ENCODE measurements around the gene IRF2. TPM values are rescaled to one million over a fixed set of nuclear protein-coding genes. Genes with fewer than 3 reads are reported as not detected.

Gene IRF2
- total and polyA plus RNA-seq, 4 donors, result 14.1 to 49.4 (median 27.4) TPM

- ATAC-seq (ENCODE audit: low FRiP score), result no peak
- Histone ChIP-seq H3K36me3 (ENCODE audit: control insufficient read depth in 1 of 2, insufficient read depth in 2 of 2, low read length in 1 of 2) (peaks cover 0 to 2% of the 10 kb centered on the region in 2 donors), H3K4me3 (ENCODE audit: low read length in 2 of 2) (no peak overlapping the region), H3K9me3 (ENCODE audit: control insufficient read depth, low read length) (no peaks in the 10 kb centered on the region), H3K4me1 (ENCODE audit: control insufficient read depth in 1 of 2, insufficient read depth in 2 of 2, low read length in 2 of 2) (peaks cover 3 to 9% of the 10 kb centered on the region in 2 donors), H3K27ac (ENCODE audit: low read depth in 1 of 2, low read length in 2 of 2) (no peak overlapping the region), H3K27me3 (ENCODE audit: control insufficient read depth in 1 of 2, insufficient read depth in 2 of 2, low read length in 1 of 2) (no peaks in the 10 kb centered on the region)
- no peak for DNase-seq
- WGBS, 2 donors, result 95 to 96% methylated on average over 3 of the region's 3 CpGs
- intact Hi-C loops (cut with DNase I), result no loop called here
These were observed 14.9 kb downstream of the IRF2 start for GRCh38 chr4:184459413-184459812.

- Histone ChIP-seq H3K9me3 (ENCODE audit: control insufficient read depth, low read length) (no peaks in the 10 kb centered on the region), H3K27ac (ENCODE audit: low read depth in 1 of 2, low read length in 2 of 2) (no peak overlapping the region), H3K27me3 (ENCODE audit: control insufficient read depth in 1 of 2, insufficient read depth in 2 of 2, low read length in 1 of 2) (no peaks in the 10 kb centered on the region), H3K36me3 (ENCODE audit: control insufficient read depth in 1 of 2, insufficient read depth in 2 of 2, low read length in 1 of 2) (no peaks in the 10 kb centered on the region), H3K4me1 (ENCODE audit: control insufficient read depth in 1 of 2, insufficient read depth in 2 of 2, low read length in 2 of 2) (peaks cover 0 to 9% of the 10 kb centered on the region in 2 donors), H3K4me3 (ENCODE audit: low read length in 2 of 2) (no peak overlapping the region)
- 69 to 71% methylated on average over 11 of the region's 11 CpGs for WGBS, 2 donors
- no peak for ATAC-seq (ENCODE audit: low FRiP score)
- DNase-seq, result no peak
- intact Hi-C loops (cut with DNase I), result no loop called here
These were observed 16.7 kb downstream of the IRF2 start for GRCh38 chr4:184457535-184458249.

- WGBS, 2 donors, result 97 to 98% methylated on average over 26 of the region's 26 CpGs
- Histone ChIP-seq H3K27me3 (ENCODE audit: control insufficient read depth in 1 of 2, insufficient read depth in 2 of 2, low read length in 1 of 2) (no peaks in the 10 kb centered on the region), H3K27ac (ENCODE audit: low read depth in 1 of 2, low read length in 2 of 2) (no peak overlapping the region), H3K4me3 (ENCODE audit: low read length in 2 of 2) (no peak overlapping the region), H3K9me3 (ENCODE audit: control insufficient read depth, low read length) (no peaks in the 10 kb centered on the region), H3K36me3 (ENCODE audit: control insufficient read depth in 1 of 2, insufficient read depth in 2 of 2, low read length in 1 of 2) (no peaks in the 10 kb centered on the region), H3K4me1 (ENCODE audit: control insufficient read depth in 1 of 2, insufficient read depth in 2 of 2, low read length in 2 of 2) (peaks cover 0 to 9% of the 10 kb centered on the region in 2 donors)
- intact Hi-C loops (cut with DNase I), result no loop called here
- ATAC-seq (ENCODE audit: low FRiP score) (no peak), DNase-seq (no peak)
These were observed 18.0 kb downstream of the IRF2 start for GRCh38 chr4:184456337-184456736.

GRCh38 chr4:184455299-184455698, 19.1 kb downstream of the IRF2 start:
- Histone ChIP-seq H3K27ac (ENCODE audit: low read depth in 1 of 2, low read length in 2 of 2) (no peak overlapping the region), H3K36me3 (ENCODE audit: control insufficient read depth in 1 of 2, insufficient read depth in 2 of 2, low read length in 1 of 2) (no peaks in the 10 kb centered on the region), H3K9me3 (ENCODE audit: control insufficient read depth, low read length) (no peaks in the 10 kb centered on the region), H3K27me3 (ENCODE audit: control insufficient read depth in 1 of 2, insufficient read depth in 2 of 2, low read length in 1 of 2) (no peaks in the 10 kb centered on the region), H3K4me1 (ENCODE audit: control insufficient read depth in 1 of 2, insufficient read depth in 2 of 2, low read length in 2 of 2) (peaks cover 0 to 9% of the 10 kb centered on the region in 2 donors), H3K4me3 (ENCODE audit: low read length in 2 of 2) (no peak overlapping the region)
- WGBS, 2 donors, result 92 to 96% methylated on average over 6 to 7 of the region's 7 CpGs
- ATAC-seq (ENCODE audit: low FRiP score) (no peak), DNase-seq (no peak)
- intact Hi-C loops (cut with DNase I), result no loop called here

GRCh38 chr4:184453365-184454160, 20.8 kb downstream of the IRF2 start:
- Histone ChIP-seq H3K4me1 (ENCODE audit: control insufficient read depth in 1 of 2, insufficient read depth in 2 of 2, low read length in 2 of 2) (peaks cover 0 to 5% of the 10 kb centered on the region in 2 donors), H3K36me3 (ENCODE audit: control insufficient read depth in 1 of 2, insufficient read depth in 2 of 2, low read length in 1 of 2) (no peaks in the 10 kb centered on the region), H3K27me3 (ENCODE audit: control insufficient read depth in 1 of 2, insufficient read depth in 2 of 2, low read length in 1 of 2) (no peaks in the 10 kb centered on the region), H3K9me3 (ENCODE audit: control insufficient read depth, low read length) (no peaks in the 10 kb centered on the region), H3K4me3 (ENCODE audit: low read length in 2 of 2) (no peak overlapping the region), H3K27ac (ENCODE audit: low read depth in 1 of 2, low read length in 2 of 2) (peak overlapping the region in 1 of 2 donors; percentile 14)
- DNase-seq (no peak), ATAC-seq (ENCODE audit: low FRiP score) (peak; percentile 67)
- intact Hi-C loops (cut with DNase I), result no loop called here
- WGBS, 2 donors, result 10 to 13% methylated on average over 10 of the region's 10 CpGs

GRCh38 chr4:184452740-184453139, 21.6 kb downstream of the IRF2 start:
- Histone ChIP-seq H3K36me3 (ENCODE audit: control insufficient read depth in 1 of 2, insufficient read depth in 2 of 2, low read length in 1 of 2) (no peaks in the 10 kb centered on the region), H3K9me3 (ENCODE audit: control insufficient read depth, low read length) (no peaks in the 10 kb centered on the region), H3K27ac (ENCODE audit: low read depth in 1 of 2, low read length in 2 of 2) (no peak overlapping the region), H3K27me3 (ENCODE audit: control insufficient read depth in 1 of 2, insufficient read depth in 2 of 2, low read length in 1 of 2) (no peaks in the 10 kb centered on the region), H3K4me3 (ENCODE audit: low read length in 2 of 2) (no peak overlapping the region), H3K4me1 (ENCODE audit: control insufficient read depth in 1 of 2, insufficient read depth in 2 of 2, low read length in 2 of 2) (peaks cover 0 to 5% of the 10 kb centered on the region in 2 donors)
- ATAC-seq (ENCODE audit: low FRiP score), result no peak
- intact Hi-C loops (cut with DNase I), result no loop called here
- no peak for DNase-seq

- DNase-seq (no peak), ATAC-seq (ENCODE audit: low FRiP score) (no peak)
- peaks cover 0 to 5% of the 10 kb centered on the region in 2 donors for H3K4me1 ChIP-seq (ENCODE audit: control insufficient read depth in 1 of 2, insufficient read depth in 2 of 2, low read length in 2 of 2)
- H3K27ac ChIP-seq (ENCODE audit: low read depth in 1 of 2, low read length in 2 of 2), result no peak overlapping the region
- no peak overlapping the region for H3K4me3 ChIP-seq (ENCODE audit: low read length in 2 of 2)
- H3K36me3 ChIP-seq (ENCODE audit: control insufficient read depth in 1 of 2, insufficient read depth in 2 of 2, low read length in 1 of 2), result no peaks in the 10 kb centered on the region
- no peaks in the 10 kb centered on the region for H3K9me3 ChIP-seq (ENCODE audit: control insufficient read depth, low read length)
- no peaks in the 10 kb centered on the region for H3K27me3 ChIP-seq (ENCODE audit: control insufficient read depth in 1 of 2, insufficient read depth in 2 of 2, low read length in 1 of 2)
- intact Hi-C loops (cut with DNase I), result no loop called here
These were observed 22.6 kb downstream of the IRF2 start for GRCh38 chr4:184451726-184452125.

GRCh38 chr4:184450743-184451535, 23.4 kb downstream of the IRF2 start:
- Histone ChIP-seq H3K27me3 (ENCODE audit: control insufficient read depth in 1 of 2, insufficient read depth in 2 of 2, low read length in 1 of 2) (no peaks in the 10 kb centered on the region), H3K27ac (ENCODE audit: low read depth in 1 of 2, low read length in 2 of 2) (peak overlapping the region in 1 of 2 donors; percentile 17), H3K36me3 (ENCODE audit: control insufficient read depth in 1 of 2, insufficient read depth in 2 of 2, low read length in 1 of 2) (no peaks in the 10 kb centered on the region), H3K4me1 (ENCODE audit: control insufficient read depth in 1 of 2, insufficient read depth in 2 of 2, low read length in 2 of 2) (peaks cover 0 to 5% of the 10 kb centered on the region in 2 donors), H3K4me3 (ENCODE audit: low read length in 2 of 2) (no peak overlapping the region), H3K9me3 (ENCODE audit: control insufficient read depth, low read length) (no peaks in the 10 kb centered on the region)
- ATAC-seq (ENCODE audit: low FRiP score) (no peak), DNase-seq (no peak)
- intact Hi-C loops (cut with DNase I), result no loop called here
- WGBS, 2 donors, result 42 to 54% methylated on average over 8 of the region's 8 CpGs
